Measurements from ENCODE around the gene HRH3. TPM values are rescaled to one million over a fixed set of nuclear protein-coding genes. Genes with fewer than 3 reads are reported as not detected.

Gene HRH3
- total RNA-seq, 1 donor from 2014 or later, result 0.21 TPM

- Histone ChIP-seq H3K4me1 (no peaks in the 10 kb centered on the region), H3K36me3 (no peaks in the 10 kb centered on the region), H3K27me3 (no peaks in the 10 kb centered on the region), H3K4me3 (no peak overlapping the region), H3K9me3 (no peaks in the 10 kb centered on the region), H3K27ac (no peak overlapping the region)
- no peak for TF ChIP-seq CTCF (IDR thresholded peaks at IDR 0.05)
- intact Hi-C loops (cut with DNase I), result loop anchor here (10.0 kb wide), 2 partner anchors 165 to 705 kb away; partner anchors contain the start of genes GID8 and TAF4
- no peak for DNase-seq (ENCODE audit: low spot score in 2 of 2)
Observed at GRCh38 chr20:62229667-62230066, 9.6 kb upstream of the HRH3 start.

GRCh38 chr20:62228982-62229545 is 9.0 kb upstream of the HRH3 start:
- DNase-seq (ENCODE audit: low spot score in 2 of 2), result no peak
- H3K9me3 ChIP-seq, result no peaks in the 10 kb centered on the region
- TF ChIP-seq CTCF (IDR thresholded peaks at IDR 0.05), result no peak
- no peaks in the 10 kb centered on the region for H3K4me1 ChIP-seq
- H3K4me3 ChIP-seq, result no peak overlapping the region
- H3K27me3 ChIP-seq, result no peaks in the 10 kb centered on the region
- no peak overlapping the region for H3K27ac ChIP-seq
- no peaks in the 10 kb centered on the region for H3K36me3 ChIP-seq
- intact Hi-C loops (cut with DNase I), result no loop called here

GRCh38 chr20:62227977-62228958 is 8.2 kb upstream of the HRH3 start:
- intact Hi-C loops (cut with DNase I), result no loop called here
- no peak overlapping the region for H3K4me3 ChIP-seq
- H3K4me1 ChIP-seq, result no peaks in the 10 kb centered on the region
- H3K27ac ChIP-seq, result no peak overlapping the region
- DNase-seq (ENCODE audit: low spot score in 2 of 2), result no peak
- no peak for TF ChIP-seq CTCF (IDR thresholded peaks at IDR 0.05)
- H3K36me3 ChIP-seq, result no peaks in the 10 kb centered on the region
- no peaks in the 10 kb centered on the region for H3K9me3 ChIP-seq
- no peaks in the 10 kb centered on the region for H3K27me3 ChIP-seq

- Histone ChIP-seq H3K9me3 (no peaks in the 10 kb centered on the region), H3K4me3 (no peak overlapping the region), H3K27me3 (no peaks in the 10 kb centered on the region), H3K27ac (no peak overlapping the region), H3K4me1 (no peaks in the 10 kb centered on the region), H3K36me3 (no peaks in the 10 kb centered on the region)
- DNase-seq (ENCODE audit: low spot score in 2 of 2), result no peak
- intact Hi-C loops (cut with DNase I), result no loop called here
- TF ChIP-seq CTCF (IDR thresholded peaks at IDR 0.05), result no peak
Observed at GRCh38 chr20:62227591-62227976, 7.5 kb upstream of the HRH3 start.

GRCh38 chr20:62226707-62227590 is 6.9 kb upstream of the HRH3 start:
- Histone ChIP-seq H3K27me3 (peaks cover 3% of the 10 kb centered on the region), H3K9me3 (no peaks in the 10 kb centered on the region), H3K27ac (no peak overlapping the region)

More at GRCh38 chr20:62226707-62227590, 6.9 kb upstream of the HRH3 start:
- Histone ChIP-seq H3K4me1 (no peaks in the 10 kb centered on the region), H3K4me3 (no peak overlapping the region), H3K36me3 (no peaks in the 10 kb centered on the region)
- intact Hi-C loops (cut with DNase I), result no loop called here
- no peak for DNase-seq (ENCODE audit: low spot score in 2 of 2)
- no peak for TF ChIP-seq CTCF (IDR thresholded peaks at IDR 0.05)

All from ascending aorta (tissue), 2 donors.